CD4-positive, alpha-beta T cell treated with Interleukin-4 for 1 hour (primary cell): ENCODE measurements around the gene LAMA2.

Experiments used
- DNase-seq, 2 donors: peaks; one replicate each; pipeline ENCODE4 v3.0.0-alpha.2; 2020 to 2022

The LAMA2 gene

DNA sequence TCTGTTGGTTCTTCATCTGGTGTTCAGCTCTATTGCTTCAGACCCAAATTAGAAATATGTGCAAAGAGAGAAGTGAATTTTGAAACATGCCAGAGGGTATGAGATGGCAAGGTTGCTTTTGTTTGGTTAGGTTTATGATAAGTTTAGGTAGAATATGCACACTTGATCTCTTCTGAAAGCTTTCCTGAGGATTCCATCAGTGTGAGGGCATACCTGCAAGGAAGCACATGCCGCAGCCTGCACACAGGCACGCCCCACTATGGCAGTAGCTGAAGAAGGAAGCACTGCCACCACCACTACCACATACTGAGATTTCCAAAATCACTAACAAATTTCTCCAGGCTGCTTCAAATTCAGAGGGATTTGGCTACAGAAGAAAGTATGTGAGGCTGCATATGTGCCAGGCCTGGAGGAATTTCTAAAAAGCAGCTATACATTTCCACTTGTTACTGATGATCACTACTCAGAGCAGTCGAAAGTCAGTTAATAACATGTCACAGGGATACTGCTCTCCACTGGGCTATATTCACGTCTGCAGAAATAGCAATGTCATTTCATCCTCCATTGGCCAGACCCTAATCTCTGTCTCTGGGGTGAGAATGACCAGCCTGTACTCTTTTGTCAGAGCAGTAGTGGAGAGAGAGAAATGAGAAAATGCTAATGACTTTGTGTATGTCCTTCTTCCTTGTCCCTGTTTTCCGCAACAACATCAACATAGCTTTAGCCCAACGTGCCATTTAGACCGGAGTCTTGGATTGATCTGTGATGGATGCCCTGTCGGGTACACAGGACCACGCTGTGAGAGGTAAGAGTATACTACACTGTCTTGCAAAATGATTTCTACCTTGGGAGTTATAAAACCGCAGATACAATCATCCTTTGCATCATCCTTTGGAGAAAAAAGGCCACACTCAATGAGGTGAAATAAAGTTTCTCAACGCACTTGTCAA is 396.7 kb downstream of the LAMA2 start:
- DNase-seq: no peak

DNA sequence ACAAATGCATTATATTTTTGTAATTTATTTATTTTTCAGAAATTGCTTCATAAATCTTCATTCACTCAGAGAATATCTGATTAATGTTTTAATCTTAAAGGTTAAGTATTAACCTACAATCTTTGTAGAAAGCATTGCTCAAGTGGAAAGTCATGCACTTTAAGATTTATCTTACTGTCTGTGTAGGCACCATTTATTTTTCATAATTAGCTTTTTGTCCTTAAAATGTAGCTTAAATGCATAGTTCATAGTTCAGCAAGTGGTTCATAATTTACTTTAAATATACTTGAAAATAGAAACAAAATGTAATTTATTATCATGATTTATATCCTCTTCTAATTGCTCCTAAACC is 397.3 kb downstream of the LAMA2 start:
- DNase-seq: no peak

DNA sequence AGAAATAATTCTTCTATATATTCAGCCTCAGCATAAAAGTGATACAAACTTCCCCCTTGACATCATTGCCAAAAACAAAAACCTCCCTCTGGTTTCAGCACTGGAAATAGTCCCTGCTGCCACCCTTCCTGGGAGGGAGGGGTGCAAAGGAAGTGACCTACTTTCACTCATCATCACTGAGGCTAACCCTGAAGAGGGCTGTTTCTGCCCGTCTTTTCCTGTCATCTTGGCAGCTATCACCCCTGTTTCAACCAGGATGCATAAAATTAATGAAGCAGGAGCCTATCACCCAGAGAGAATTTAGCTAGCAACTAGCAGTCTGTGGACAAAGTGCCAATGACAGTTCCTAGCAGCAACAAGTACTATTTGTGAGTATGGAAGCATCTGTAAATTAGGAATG is 397.8 kb downstream of the LAMA2 start:
- DNase-seq: peak; percentile 48 to 74

DNA sequence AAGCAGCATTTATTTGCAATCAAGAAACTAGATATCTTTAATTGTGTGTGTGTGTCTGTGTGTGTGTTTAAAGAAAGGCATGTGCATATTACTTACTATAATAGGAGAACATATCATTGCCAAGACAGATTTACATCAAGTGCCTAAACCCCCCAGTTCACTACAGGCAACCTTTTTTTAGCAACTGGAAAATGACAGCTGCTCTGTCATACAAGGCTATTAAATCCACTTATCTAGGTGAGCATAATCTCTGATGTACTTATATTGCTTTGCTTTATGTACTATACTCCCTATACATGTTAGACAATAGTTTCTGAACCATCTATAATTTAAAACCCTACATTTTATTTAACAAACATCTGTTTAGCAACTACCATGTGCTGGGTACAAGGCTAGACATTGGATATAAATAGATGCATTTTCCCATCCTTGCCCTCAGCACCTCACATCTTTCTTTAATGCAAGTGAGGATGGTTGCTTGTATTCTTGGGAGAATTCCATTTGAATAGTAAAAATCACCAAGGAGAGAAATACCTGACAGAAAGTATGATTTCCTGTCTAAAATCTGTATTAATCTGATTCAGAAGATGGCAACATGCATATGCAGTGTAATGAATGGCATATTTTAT is 398.3 kb downstream of the LAMA2 start:
- no peak for DNase-seq

DNA sequence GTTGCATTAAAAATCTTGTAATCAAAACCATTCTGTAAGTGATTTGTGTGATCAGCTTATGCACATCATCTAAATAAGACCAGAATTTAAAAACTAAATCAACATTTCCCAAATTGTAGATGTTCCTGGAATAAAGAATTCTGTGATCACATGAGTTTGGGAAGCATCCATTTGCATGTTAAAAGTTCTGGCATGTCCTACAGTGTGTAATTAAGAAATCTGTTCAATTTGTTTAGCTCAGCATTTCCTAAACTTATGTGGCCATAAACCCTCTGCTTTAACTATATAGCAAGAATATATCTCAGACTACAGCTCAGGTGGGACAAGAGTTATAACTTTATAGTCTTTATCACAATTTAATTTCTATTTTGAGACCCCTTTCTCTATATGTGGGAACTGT is 399.1 kb downstream of the LAMA2 start:
- DNase-seq: no peak

DNA sequence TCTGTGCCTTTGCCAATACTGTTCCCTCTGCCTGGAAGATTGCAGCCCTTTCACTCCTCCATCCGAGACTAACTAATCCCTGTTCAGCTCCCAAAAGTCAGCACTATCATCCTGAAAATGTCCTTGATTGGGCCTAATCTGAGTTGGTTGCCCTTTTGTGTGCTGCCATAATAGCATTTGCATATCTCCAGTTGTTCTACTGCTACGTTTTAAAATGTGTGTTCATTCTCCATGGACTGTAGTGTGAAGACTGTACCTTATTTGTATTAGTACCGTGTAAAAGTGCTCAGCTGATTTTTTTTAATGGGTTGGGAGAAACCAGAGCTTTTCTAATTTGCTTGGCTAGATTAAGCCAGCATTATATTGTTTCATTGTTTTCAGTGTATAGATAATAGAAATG is 401.3 kb downstream of the LAMA2 start:
- DNase-seq: no peak

DNA sequence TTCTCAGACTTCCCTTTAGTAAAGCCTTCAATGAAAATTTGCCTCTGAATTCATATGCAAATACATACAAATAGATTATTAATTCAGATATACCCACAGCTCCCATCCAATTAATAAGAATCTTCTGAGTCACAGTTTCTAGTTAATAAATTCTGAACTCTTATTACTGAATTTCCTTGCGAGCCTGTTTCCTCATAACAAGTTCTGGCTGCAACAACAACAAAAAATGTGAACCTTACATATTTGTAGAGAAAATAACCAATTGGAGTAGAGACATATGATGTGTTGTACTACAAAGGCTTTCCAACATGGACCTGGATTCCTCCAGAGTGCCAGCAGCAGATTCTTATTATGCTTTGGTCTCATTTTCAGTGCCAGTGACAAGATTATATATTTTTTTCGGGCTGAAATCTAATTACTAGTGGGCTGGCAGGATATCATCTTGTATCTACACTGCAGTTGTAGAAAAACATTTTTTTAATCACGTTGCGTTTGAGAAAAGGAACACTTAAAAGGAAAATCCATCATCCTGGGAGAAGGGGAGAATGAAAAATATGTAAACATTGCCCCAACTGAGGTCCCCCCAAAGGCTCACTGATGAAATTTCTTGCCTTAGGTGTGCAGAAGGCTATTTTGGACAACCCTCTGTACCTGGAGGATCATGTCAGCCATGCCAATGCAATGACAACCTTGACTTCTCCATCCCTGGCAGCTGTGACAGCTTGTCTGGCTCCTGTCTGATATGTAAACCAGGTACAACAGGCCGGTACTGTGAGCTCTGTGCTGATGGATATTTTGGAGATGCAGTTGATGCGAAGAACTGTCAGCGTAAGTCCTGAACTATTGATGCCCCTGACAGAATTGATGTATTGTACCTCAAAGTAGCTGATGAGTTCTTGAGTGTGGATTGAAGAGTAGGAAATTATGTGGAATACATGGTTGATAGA is 404.6 kb downstream of the LAMA2 start:
- DNase-seq: no peak

DNA sequence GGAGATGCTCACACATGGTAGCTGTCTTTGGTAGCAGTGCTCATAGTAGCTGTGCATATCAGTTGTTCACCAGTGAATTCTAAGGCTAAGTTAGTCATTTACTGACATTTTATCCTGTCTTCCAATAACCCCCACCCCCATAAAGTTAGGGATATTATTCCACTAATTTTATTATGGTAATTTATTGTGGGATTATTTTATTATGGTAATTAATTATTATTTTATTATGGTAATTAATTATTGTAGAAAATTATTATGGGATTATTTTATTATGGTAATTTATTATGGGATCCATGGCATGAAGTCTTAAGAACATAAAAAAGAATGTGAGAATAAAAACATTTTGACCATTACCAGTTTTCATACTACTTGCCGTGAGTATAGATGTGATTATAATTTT is 406.5 kb downstream of the LAMA2 start:
- DNase-seq: no peak

DNA sequence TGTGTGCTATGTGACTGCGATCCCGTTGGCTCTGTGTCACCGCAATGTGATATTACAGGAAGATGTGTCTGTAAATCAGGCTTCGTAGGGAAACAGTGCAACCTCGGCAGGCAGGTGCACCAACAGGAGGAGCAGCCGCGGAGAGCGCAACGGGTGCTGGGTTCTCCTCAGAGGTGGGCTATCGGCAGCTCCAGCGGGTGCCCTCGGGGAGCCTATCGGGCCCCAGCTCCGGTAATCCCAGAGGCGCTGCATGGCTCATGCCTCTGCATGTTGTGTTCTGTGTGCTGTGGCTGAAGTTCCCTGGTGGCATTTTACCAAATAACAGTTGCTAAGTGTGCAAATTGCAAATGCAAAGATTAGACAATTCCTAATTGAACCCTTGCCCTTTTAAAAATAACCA is 409.9 kb downstream of the LAMA2 start:
- no peak for DNase-seq

DNA sequence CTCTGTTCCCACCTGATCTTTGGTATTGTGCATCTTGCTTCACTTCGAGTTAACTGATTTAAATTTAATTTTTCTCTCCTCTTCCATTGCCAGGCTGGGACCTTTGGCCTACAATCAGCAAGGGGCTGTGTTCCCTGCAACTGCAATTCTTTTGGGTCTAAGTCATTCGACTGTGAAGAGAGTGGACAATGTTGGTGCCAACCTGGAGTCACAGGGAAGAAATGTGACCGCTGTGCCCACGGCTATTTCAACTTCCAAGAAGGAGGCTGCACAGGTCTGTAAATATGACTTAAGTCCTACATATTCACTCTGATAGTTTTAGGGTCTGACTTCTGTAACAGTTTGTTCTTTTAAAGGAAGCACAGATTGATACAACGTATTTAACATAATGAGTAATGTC is 414.7 kb downstream of the LAMA2 start:
- DNase-seq: no peak

DNA sequence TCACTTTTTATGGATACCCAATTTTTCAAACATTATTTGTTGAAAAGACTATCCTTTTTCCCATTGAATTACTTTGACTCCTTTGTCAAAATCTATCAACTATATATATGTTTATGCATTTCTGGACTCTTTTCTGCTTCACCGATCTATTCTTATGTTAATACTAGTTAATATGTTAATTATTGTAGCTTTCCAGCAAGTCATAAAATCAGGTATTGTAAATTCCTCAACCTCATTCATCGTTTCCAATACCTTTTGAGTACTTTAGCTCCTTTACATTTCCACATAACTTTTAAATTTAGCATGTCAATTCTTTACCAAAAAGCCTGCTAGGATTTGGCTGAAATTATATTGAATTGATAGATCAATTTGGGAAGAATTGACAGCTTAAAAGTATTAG is 419.7 kb downstream of the LAMA2 start:
- DNase-seq: no peak

DNA sequence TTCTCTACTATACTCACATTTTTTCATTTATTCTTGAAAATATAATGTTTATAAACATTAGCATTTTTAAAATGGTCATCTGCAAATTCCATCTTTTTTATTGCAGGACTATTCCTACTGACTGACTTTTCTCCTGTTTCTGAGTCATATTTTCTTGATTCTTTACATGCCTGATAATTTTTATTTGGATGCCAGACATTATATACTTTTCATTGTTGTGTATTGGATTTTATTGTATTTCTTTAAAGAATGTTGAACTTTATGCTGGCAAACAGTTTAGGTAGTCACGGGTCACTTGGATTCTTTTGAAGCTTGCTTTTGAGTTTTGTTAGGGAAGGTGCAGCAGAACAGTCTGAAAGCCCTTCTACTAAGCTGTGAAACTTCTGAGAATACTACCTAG is 423.9 kb downstream of the LAMA2 start:
- DNase-seq: no peak

DNA sequence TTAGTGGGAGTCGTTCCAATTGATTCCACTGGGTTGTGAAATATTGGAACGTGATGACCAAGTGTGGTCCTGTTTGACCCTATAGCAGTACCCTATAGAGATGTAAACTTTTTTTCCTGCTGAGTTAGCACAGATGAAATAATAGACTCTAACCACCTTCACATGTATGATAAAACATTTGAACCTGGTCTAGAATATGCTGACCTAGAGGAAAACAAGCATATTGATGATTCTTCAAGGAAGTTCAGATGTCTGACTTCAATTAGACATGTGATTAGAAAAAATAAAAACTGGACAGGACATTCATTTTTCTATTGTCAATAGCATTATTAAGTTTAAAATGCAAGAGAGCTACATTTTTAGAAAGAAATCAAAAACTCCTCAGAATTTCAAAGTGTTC is 424.9 kb downstream of the LAMA2 start:
- DNase-seq: no peak

DNA sequence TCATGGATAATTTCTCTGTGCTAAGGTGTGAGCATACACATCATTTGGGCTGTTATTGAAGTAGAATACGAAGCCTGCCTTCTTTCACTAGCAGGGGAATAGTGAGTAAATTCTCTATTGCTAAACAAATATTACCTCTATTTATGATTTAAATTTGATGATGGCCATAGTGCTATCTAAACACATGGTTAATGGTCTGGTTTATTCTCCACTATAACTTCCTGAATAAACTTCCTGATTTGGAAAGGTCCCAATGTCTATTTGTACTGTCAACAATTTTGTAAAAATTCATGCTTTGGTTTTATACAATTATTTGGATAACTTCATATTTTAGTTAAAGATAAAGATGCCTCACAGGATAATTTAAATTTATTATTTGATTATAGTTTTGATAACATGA is 426.2 kb downstream of the LAMA2 start:
- no peak for DNase-seq

DNA sequence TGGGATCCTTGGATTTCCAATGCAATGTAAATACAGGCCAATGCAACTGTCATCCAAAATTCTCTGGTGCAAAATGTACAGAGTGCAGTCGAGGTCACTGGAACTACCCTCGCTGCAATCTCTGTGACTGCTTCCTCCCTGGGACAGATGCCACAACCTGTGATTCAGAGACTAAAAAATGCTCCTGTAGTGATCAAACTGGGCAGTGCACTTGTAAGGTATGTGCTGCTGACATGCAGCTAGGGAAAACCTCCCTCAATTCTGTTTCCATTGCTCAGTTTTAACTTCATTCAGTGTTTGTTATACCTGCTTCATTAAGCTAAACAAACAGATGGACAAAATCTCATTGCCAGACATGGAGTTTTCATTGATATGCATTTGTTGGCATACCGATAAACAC is 429.9 kb downstream of the LAMA2 start:
- no peak for DNase-seq

DNA sequence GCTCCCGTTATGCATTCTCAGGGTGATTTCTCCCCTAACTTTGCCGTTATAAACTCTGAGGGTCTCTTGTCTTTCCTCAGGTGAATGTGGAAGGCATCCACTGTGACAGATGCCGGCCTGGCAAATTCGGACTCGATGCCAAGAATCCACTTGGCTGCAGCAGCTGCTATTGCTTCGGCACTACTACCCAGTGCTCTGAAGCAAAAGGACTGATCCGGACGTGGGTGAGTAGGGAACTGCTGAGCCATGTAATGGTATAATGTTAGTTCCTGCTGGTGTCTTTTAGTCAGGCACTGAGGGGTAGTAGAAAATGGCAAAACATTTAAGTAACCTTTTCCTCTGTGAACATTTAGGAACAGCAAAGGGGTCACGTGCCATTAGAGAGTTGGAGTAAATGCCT is 431.6 kb downstream of the LAMA2 start:
- no peak for DNase-seq

DNA sequence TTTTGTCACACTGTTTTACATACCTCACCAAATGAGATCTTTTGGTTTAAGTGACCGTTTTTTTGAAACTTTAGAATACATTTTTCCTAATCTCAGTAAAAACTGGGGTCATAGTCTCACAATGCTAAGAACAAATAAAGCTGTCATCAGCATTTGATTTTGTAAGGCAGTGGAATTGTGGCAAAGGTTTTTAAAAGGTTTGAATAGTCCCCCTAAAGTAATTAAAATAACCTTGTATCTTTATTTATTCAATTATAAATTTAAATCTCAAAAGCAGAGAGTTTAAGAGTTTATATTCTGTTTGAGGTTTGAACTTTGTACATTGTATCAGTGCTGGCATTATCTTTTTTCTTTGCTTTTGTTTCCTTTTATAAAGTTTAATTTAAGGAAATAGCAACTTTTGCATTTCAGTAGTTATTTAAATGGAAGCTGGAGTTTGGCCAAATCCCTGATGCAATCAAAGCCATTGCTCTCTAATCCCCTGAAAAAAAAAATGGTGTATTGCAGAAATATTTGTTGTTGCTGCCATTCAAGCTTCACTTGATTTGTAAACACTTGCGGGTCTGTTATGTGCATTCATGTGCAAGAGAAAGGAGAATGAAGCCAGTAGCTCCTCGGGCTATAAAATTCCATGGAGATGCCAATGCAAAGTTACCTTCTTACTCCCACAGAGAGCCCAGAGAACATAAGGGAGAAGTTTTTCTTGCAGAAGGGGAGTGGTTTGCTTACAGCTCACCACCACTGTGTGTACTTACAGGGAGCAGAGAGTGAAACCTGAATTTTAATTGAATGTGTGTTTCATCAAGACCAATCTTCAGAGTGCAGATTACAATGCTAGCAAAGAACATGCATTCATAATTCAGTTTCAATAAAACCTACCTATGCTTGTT is 435.2 kb downstream of the LAMA2 start:
- no peak for DNase-seq

DNA sequence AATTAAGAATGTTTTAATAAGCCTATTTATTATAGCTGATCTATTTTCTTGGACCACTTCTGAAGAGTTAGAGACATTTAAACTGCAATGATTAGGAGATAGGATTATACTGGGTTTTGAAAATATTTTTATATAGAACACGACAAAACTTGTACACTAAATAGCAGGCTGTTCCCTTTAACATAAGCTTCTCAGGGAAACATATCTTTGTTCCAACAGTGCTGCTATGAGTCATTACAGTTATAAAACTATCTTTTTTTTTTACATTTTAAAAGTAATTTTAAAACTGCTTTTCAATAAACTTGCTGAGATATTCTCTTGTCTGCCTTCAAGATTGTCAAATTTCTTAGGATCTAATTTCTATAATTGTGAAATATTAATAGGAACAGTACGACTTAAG is 438.0 kb downstream of the LAMA2 start:
- no peak for DNase-seq

DNA sequence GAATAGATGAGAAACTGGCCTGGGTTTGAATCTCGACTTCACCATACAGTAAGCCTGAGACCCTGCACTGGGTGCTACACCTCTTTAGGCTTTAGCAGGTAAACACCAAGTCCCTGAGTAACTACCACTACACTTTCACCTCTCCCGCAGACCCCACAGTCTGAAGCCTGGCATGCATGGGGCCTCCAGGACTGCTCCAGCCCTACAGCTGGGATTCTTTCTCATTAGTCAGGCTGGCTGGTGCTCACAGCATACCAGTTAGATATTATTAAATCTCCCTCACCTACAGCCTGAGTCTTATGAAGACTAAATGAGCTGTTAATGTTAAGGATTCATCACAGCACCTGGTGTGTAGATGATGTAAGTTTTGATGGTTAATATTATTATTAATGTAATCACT is 438.4 kb downstream of the LAMA2 start:
- DNase-seq: no peak

DNA sequence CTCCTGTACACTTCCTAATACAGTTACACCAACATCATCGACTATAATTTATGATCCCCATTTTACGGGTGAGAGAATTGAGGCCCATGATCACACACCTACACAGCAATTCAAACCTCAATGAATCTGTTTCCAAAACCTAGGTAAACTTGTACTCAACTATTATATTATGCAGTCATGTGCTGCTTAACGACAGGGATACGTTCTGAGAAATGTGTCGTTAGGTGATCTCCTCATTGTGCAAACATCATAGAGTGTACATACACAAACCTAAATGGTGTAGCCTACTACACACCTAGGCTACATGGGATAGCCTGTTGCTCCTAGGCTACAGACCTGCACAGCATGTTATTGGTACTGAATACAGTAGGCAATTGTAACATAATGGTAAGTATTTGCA is 441.4 kb downstream of the LAMA2 start:
- no peak for DNase-seq

DNA sequence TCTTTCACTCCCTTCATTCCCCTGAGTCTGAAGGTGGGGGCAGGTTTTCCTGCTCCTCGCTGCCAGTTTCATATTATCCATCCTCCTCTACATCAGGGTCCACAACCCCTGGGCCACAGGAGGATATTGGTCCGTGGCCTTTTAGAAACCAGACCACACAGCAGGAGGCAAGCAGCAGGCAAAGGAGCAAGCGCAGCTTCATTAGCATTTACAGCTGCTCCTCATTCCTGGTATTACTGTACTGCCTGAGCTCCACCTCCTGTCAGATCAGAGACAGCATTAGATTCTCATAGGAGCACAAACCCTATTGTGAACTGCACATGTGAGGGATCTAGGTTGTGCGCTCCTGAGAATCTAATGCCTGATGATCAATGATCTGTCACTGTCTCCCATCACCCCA is 446.7 kb downstream of the LAMA2 start:
- no peak for DNase-seq

DNA sequence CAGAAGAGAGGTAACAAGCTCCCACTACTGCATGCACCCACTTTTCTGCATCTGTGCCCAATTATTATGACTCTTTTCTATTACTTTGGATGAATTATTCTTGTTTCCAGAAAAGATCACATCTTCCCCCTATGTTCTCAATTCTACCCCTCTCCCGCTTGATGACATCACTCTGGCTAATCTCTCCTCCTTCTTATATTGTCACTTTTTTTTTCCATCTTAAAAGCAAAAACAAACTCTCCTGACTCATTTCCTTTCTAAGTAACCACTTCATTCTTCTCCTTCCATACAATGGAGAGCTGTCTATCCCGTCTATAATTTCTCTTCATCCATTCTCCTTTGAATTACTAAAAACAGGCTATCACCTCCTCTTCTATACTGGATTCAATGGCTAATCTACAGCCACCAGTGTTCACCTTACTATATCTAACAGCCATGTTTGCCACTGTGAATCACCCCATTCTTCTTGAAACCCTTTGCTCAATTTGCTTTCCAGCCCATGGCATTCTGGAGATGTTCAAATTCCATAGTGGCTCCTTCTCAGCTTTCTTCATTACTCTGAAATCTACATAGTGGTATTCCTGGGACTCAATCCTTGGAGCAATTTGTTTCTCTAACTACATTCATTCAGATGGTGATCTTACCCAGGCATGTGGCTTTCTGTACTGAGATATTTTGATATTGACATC is 448.7 kb downstream of the LAMA2 start:
- no peak for DNase-seq
